CD4-positive, alpha-beta T cell treated with Interleukin-4 for 4 hours (primary cell): Measurements from ENCODE around the gene RUFY4.
"Not testable (repeated sequence)": the region's sequence is repeated elsewhere in the genome, so short reads cannot be mapped to it uniquely, and the experiment has no call there.

Experiments
- DNase-seq: peaks from one replicate; pipeline ENCODE4 v3.0.0-alpha.2; 2020

RUFY4 gene

DNA sequence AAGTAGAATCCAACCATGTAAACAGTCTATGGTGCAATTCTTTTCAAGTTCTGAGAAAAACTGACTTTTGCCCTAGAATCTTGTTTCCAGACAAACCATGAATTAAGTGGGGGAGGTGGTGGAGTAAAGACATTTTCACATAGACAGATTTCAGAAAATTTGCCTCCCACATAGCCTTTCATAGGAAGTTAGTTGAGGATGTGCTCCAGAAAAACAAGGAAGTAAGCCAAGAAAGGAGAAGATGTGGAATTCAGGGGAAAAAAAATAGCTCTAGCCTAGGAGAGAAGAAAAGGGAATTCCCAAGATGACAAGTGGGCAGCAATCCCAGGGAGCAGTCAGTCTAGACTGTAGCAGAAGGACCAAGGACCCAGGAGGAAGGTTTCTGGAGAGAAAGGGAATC, 17.4 kb downstream of the RUFY4 start:
- no peak for DNase-seq

DNA sequence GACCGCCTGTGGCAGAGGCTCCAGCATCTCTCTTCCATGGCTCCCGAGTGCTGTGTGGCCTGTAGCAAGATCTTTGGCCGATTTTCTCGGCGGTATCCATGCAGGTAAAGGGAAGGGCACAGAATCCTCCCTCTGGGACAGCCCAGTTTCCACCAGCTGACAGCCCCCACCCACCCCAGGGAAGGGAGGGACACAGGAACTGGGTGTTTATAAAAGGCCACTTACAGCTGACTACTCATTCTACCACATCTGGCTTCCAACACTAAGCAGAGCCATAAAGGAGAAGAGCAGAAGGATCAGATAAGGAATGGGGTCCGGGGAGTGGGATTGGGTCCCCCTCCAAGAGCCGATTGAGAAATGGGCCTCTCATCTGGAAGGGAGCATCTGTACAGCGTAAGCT, 20.2 kb downstream of the RUFY4 start:
- no peak for DNase-seq

DNA sequence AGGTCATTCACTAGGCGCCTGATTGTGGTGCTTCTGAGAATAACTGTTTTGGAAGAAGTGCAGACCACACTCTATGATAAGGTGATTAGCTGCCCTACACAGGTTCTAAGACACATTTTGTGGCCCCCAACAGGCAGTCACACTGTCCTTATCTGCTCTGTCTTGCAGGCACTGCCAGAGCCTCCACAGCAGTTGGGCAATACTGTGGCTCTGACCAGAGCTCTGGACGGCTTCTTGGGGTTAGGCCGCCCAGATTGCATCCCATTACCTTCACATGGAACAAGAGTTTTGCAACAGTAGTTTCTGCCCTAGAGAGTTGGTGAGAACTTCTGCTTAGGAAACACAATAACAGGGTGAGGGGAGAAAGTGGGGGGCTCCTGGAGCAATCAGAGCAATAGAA, 22.7 kb downstream of the RUFY4 start:
- no peak for DNase-seq

DNA sequence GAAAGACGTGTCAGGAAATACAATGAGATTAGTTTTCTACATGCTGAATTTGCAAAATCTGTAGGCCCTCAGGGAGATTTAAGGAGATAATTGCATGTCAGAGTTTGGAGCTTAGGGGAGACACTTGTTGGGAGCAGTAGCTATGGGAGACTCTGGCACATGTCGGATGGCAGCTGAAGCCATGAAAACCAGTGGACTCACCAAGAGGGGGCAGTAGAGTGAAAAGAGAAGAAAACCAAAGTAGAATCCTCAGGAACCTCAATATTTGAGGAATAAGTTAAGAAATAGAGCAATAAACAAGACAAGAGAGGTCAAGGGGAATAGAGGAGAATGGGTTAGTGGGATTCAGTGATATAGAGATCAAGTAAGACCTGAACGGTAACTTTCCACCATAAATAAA, 24.8 kb downstream of the RUFY4 start:
- no peak for DNase-seq

DNA sequence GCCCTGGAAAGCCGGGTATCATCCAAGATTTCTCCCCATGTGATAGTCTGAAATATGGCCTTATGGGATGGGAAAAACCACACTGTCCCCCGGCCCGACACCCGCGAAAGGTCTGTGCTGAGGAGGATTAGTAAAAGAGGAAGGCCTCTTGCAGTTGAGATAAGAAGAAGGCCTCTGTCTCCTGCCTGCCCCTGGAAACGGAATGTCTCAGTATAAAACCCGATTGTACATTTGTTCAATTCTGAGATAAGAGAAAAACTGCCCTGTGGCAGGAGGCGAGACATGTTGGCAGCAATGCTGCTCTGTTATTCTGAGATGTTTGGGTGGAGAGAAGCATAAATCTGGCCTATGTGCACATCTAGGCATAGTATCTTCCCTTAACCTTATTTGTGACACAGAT, 26.8 kb downstream of the RUFY4 start:
- no peak for DNase-seq

DNA sequence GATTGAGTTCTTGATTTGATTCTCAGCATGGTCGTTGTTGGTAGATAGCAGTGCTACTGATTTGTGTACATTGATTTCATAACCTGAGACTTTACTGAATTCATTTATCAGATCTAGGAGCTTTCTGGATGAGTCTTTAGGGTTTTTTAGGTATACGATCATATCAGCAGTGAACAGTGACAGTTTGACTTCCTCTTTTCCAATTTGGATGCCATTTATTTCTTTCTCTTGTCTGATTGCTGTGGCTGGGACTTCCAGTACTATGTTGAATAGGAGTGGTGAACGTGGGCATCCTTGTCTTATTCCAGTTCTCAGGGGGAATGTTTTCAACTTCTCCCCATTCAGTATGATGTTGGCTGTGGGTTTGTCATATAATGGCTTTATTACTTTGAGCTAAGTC, 28.9 kb downstream of the RUFY4 start:
- no peak for DNase-seq

DNA sequence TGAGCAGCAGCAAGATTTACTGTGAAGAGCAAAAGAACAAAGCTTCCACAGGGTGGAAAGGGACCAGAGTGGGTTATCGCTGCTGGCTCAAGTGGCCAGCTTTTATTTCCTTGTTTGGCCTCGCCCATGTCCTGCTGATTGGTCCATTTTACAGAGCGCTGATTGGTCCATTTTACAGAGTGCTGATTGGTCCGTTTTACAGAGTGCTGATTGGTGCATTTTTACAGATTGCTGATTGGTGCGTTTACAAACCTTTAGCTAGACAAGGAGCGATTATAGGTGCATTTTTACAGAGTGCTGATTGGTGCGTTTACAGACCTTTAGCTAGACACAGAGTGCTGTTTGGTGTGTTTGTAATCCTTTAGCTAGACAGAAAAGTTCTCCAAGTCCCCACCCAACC, 39.8 kb downstream of the RUFY4 start:
- not testable (repeated sequence) for DNase-seq

DNA sequence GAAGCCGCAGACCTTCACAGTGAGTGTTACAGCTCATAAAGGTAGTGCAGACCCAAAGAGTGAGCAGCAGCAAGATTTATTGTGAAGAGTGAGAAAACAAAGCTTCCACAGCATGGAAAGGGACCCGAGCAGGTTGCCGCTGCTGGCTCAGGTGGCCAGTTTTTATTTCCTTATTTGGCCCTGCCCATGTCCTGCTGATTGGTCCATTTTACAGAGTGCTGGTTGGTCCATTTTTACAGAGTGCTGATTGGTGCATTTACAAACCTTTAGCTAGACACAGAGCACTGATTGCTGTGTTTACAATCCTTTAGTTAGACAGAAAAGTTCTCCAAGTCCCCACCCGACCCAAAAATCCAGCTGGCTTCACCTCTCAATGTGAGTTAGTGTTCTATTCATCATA, 52.7 kb downstream of the RUFY4 start:
- not testable (repeated sequence) for DNase-seq

DNA sequence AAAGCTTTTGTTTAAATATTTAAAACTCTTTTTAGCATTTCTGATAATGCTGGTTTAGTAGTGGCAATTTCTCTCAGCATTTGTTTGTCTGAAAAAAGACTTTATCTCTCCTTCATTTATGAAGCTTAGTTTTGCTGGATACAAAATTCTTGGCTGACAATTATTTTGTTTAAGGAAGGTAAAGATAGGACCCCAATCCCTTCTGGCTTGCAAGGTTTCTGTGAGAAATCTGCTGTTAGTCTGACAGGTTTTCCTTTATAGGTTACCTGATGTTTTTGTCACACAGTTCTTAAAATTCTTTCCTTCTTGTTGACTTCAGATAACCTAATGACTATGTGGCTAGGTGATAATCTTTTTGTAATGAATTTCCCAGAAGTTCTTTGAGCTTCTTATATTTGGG, 53.2 kb downstream of the RUFY4 start:
- not testable (repeated sequence) for DNase-seq

DNA sequence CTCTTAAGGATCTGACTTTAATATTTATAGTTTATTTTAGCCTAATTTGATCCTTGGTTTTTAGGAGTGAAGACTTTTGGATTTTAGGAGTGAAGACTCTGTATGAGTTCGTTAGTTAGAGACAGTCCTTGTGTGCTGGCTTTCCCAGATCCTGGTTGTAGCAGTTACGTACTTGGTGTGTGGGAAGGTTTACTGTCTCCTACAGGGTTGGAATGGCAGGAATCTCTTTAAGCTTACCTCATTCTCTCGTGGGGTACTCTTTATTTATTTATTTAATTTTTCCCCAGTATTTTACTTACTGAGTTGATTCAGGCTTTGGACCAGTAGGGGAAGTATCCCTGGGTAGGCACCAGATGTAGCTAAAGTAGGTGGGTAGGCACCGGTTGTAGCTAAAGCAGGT, 54.9 kb downstream of the RUFY4 start:
- DNase-seq = no peak

DNA sequence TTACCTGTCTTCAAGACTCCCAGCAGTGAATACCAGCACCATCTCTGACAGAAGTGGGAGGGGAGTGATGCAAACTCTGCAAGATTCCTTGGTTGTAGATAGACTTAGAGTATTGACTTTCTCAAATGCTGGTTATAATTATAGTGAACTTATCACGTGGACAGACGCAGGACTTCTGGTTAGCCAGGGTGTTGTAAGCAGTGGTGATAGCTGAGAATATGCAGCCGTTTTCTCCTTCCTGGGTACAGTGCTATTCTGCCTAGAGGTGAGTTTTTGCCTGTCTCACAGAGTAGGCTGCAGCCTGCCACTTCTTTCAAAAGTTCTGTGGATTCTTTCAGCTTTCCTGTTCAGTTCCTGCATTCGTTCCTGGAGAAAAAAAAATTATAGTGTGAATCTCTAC, 56.0 kb downstream of the RUFY4 start:
- no peak for DNase-seq

DNA sequence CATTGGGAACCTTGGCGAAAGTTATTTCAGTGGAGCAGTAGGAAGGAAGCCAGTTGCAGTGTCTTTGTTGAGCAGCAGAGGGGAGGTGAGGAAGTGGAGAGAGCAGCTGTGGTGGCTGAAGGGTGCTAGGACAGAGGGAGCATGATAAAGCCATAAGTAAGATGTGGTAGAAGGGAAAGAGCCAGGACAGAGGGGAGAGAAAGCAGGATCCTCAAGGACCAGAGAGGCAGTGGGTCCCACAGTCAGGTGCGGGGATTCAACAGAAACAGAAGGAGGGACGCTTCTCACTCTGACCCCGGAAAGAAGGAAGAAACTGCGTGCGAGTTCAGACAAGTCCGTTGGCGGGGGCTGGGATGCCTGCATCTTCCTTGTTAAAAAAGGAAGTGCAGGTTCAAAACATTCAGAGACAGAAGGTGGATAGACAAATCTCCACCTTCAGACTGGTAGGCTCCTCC, 56.6 kb downstream of the RUFY4 start, which contains the start of gene CXCR2:
Gene CXCR2 (plus strand): TSS at position 403 of the 455 bp plus-strand sequence. CDS start 8,774 bp downstream, outside the sequence.
- DNase-seq = peak; percentile 3

DNA sequence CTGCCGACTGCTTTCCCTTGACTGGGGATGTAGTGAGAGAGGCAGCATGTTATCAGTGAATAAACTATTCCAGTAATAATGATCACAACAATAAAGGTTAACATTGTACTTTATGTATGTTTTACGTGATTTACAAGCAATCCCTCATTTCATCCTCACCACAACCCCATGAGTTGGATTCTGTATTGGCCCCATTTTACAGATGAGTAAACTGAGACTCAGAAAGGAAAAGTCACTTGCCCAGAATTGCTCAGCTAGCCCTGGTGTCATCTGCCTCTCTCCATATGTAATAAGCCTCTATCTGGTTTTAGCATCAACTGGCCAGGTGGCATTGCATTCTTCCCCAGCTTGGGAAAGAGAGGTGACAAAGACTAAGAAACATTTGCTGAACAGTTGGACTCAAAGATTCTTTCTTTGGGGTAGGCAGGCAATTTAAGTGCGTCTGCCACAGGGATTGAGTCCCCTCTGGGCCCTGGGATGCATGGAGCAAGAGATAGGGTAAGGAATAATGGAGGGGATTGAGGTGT, 58.9 kb downstream of the RUFY4 start:
- no peak for DNase-seq

DNA sequence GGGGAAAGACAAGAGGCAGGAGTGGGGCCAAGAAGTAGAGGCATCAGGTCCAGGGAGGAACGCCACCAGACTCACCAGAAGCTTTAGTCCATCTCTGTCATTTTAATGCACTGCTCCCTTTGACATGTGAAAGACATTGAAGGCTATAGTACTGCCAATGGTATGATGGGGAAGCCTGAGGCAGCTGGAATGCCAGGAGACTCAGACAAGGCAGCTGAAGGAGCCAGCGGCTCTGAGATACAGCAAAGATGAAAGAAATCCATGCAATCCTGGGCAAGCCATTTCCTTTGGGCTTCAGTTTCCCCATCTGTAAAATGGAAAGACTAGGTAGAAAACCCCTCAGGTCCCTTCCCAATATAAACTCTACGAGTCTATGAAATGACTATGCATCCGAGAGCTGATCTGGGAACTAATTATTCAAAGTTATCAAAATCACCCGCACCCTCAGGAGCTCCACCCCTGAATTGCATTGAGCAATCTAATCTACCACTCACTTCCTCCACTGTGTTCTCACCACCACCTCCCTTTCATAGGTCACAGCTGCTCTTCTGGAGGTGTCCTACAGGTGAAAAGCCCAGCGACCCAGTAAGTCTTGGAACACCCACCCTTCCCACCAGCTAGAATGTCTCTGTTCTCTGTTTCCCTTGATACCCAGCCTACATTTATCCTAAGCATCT, 59.9 kb downstream of the RUFY4 start:
- DNase-seq = no peak

DNA sequence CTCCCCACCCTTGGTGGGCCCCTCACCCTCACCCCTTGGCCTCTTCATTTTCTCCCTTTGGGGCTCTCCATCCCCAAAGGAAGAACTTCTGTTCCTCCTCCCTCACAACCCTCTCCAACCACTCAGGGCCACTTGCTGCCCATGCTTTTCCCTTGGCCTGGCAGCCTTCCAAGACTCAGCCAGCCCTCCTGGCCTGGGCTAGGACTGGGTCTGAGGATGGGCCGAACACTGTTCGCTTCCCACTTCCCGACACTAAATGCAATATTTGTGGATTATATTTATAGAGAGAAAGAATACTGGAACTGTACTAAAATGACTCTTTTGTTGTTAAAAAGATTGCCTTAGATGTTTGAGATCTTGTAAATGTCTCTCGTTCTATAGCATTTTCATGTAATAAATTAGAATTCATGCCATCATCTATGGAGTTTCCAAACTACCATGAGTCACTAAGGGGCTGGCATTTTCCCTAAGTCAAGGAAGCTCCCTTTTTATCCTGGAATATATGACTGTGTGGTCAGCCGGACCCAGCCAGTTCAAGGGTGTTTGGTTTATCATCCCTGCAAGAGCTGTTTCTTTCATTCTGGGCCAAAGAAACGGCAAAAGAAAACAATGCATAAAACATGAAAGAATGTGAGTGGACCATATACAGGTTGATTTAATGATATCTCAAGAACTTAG, 60.5 kb downstream of the RUFY4 start:
- no peak for DNase-seq

DNA sequence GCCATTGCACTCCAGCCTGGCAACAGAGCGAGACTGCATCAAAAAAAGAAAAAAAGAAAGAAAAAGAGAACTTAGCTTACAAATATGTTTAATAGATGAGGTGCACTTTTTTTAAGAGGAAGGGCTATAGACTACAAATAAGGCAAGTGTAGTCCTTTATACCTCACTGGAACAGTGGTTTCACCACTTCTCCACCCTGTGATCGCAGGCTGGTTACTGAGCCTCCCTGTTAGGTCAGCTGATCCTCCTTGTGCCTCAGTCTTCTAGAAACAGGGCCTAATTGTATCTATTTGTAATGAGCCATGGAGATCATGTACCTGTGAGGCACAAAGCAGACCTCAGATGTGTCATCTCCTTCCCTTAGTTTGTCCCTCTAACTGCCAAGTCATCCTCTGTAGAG, 61.3 kb downstream of the RUFY4 start:
- DNase-seq = peak; percentile 11

DNA sequence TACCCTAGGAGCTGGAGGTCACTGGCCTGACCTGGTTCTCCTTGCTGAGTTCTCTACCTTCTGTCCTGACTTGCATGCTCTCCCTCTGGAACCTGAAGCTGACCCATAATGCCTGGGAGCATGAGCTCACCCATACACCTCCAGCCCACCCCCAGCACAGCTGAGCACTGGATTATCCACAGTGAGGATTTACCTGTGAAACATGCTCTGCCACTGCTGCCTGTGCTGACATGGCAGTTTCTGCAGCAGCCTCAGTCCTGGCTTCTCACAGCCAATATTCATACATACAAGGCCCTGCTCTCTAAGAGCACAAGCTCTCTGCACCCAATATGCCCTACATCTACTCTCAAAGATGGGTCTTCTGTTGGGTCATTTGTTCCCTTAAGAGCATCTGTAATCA, 61.8 kb downstream of the RUFY4 start:
- no peak for DNase-seq

DNA sequence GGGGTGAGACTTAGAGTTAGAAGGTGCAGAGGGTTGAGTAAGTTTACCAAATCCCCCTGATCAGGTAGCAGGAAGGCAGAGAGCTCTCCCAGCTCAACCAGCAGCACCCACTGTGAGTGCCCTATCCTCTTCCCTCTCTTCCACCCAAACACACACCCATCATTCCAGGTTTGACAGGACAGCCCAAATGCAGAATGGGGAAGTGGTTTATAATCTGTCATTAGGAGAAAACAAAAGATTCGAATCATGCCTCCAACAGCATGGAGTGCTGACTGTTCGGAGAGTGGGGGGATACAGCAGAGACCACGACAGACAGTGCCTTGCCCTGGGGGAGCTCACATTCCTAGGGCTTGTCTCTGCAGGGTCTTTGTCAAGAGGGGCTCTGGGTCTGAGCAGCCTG, 68.5 kb downstream of the RUFY4 start:
- DNase-seq = no peak

DNA sequence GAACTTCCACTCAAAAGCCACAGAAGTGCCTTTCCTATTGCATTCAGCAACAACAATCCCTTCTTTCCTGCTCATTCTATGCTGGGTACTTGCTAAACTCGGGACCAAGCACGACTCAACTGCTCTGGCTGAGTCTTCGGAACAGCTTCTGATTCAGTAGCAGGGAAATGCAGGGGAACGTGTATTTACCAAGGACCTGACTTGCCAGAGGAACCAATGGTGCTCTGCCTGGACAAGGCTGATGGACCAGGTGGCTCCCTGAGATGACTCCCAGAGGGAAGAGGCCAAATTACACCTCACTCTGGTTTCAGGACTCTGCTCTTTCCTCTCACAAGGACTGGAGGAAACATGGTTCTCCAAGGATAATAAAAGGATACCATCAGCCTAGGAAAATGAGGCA, 69.0 kb downstream of the RUFY4 start:
- DNase-seq = no peak
